Islet precursor cell (in vitro differentiated cells): ENCODE measurements around the gene PTPA.
A peak's percentile ranks its signal among the peaks of the same experiment; 100 is the strongest.

Source experiments
- DNase-seq: peaks from one replicate; pipeline ENCODE4 v3.0.0-alpha.2; 2018

PTPA gene

DNA sequence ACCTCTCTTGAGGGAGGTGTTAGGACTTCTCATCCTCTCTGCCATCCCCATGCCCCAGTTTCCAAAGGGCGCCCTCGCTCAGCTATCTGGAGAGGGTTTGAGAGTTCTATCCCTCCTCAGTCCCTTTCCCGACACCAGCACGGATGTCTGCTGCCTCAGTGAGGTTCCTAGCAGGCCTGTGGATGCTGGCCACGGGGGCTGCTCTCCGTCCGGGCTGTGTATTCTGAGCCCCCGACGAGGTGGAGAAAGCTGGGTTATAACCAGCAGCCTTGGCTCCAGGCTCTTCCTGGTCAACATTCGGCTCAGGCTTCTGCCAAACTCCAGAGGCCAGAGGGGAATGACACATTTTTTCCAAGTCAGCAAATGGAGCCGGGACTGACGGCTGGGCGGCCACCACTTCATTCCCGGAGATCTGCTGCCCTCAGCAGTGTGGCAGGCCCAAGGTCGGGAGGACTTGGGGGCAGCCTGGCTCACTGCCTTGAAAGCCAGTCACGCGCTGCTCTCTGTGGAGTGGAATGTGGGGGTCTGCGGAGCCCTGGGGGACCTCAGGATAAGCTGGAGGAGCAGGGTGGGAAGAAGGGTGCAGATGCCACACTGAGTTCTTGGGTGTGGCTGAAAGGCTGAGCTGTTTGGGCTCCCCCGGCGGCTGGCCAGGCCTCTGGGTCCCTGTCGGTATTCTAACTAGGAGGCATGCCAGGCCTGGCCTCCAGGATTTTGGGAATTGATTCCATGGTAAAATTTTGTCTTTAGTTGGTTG is 27.4 kb downstream of the PTPA start:
- peak; percentile 73 for DNase-seq

DNA sequence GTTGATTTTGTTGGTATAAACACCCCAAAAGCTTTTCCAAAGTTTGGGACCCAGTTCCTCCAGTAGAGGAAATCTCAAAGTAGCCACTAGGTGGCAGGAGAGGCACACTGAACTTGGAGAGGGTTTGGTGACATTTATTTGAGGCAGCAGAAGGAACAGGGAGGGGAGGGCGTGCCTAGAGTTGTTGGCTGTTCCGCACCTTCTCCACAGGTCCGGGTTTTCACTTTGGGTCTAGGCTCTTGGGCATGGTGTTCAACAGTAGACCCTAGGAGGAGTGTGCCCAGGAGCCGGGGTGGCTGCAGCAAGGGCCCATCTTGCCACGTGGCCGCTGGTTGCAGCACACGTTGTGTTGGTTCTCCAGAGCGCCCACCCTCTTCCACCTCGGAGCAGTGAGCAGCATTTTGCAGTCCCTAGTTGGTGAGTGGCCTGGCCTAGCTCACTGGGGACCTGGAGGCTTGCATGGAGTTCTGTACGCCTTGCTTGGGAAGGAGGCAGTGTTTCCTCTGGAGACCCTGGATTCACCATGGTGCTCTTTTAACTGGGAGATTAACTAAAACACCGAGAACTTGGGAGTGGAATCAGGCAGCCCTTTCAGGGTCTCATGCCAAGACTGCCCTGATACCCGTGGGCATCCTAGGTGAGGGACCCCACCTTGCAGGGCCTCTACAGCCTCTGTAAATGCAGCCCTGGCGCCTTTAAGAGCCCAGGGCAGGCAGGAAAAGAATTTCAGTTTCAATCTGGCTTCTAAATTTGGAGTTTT is 28.2 kb downstream of the PTPA start:
- peak; percentile 89 for DNase-seq

DNA sequence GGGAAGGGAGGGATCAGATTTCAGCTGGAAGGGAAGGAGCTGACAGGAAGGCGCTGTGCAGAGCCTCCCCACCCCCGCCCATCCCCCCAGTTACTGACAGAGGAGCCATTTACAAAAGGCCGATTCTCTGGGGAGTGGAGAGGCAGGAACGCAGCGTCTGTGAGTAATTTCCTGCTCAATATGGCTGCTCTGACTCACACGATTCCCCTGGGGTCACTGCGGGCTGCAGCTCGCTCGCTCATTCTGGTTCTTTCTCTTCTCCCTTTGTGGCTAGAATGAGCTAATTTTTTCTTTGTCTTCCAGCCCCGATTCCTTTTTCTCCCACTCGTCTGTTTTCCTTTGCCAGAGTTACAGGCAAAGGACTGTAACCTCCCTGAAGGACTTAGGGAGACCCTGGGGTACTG is 28.8 kb downstream of the PTPA start:
- peak; percentile 99 for DNase-seq

DNA sequence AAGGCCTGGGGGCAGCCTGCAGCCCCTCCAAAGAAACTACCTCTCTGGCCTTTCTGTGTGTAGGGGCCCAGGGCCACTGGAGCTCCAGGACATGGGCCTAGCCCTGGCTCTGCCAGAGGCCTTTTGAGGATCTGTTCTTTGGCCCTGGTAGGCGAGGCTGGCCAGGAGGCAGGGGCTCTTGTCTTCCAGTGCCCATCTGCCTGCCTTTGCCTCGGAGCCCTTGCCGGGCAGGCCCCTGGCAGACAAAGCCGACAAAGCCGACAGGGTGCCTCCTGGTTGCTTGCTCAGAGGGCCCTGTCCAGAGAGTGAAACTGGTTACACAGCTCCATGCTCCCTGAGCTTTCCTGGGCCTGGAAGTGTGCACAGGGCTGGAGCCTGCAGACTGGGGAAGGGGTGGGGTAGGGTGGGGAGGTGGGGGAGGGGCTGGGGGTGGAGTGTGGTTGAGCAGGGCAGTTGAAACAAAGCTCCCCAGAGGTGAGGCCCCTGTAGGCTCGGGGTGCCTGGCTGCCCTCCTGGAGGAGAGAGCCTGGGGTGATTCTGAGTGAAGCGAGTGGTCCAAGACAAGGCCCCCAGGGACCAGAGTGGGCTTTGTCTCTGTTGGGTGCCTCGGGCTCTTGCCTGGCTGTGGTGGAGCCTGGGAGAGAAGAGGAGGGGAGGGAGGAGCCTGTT is 29.3 kb downstream of the PTPA start:
- peak; percentile 93 for DNase-seq

DNA sequence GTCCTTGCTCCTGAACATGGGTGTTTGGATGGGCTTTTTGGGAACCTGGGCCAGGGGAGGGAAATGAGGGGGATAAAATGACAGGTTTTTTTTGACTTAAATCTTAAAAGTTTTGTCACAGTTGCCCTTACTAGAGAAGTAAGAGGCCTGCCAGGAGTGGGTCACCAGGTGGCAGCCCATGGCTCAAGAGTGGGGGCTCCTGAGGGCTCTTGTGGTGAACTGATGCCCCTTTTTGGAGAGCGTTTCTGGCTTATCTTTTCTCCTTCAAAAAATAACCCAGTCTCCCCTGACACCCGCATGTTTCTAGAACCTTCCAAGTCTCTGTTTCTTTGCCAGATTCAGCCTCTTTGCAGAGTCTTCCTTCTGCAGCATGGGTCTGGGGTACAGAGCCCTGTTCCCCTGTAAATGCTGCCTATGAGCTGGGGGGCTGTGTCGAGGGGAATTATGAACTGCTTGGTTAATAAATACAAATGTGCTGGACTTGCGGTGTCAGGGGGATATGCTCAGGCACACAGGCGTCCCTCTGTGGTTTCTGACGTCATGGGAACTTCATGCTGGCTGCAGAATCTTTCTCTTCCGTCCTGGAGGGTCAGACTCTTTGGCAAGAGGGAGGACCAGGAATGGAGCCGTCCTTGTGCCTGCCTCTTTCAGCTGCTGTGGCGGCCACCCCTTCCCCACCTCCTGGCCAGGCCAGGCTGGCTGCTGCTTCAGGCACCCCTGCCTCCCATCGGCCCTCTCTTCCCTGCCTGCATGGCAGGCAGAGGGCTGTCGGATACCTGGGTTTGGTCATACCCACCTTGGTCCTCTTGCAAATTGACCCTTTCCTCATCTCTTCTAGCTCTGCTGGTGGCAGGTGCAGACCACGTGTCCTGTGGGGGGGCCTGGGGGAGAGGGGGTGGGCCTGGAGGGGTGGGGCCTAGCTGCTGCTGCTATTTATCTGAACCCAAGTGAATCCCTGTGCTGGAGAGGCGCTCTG is 30.1 kb downstream of the PTPA start:
- peak; percentile 75 for DNase-seq

DNA sequence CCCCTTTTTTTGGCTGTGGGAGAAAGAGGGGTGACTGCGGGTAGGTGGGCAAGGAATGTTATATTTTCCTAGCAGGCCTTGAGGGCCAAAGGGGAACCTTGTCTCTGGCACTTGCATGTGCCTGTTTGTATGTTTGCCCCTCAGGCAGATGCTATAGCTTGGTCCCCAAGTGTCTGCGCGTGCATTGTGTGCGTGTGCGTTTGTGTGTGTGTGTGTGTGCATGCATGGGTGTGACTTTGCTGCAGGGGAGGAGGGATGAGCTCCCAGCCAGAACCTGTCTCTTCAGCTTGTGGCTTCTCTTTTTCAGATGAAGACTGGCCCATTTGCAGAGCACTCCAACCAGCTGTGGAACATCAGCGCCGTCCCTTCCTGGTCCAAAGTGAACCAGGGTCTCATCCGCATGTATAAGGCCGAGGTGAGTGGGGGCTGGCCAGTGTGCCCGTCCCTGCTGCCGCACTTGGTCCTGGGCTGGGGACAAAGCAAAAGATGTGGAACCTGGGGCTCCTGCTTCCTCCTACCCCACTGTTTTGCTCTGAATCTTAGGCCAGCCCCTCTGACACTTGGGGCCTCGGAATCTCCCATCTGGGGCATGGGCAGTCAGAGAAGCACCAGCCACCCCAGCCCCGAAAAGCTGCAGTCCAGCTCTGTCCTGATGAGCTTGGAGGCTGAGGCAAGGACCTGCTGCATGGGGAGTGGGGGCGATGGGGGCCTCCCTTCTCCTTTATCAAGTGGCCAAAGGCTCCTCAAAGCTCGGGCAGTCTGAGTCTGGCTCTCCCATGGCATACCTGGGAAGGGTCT is 31.1 kb downstream of the PTPA start:
- DNase-seq = no peak

DNA sequence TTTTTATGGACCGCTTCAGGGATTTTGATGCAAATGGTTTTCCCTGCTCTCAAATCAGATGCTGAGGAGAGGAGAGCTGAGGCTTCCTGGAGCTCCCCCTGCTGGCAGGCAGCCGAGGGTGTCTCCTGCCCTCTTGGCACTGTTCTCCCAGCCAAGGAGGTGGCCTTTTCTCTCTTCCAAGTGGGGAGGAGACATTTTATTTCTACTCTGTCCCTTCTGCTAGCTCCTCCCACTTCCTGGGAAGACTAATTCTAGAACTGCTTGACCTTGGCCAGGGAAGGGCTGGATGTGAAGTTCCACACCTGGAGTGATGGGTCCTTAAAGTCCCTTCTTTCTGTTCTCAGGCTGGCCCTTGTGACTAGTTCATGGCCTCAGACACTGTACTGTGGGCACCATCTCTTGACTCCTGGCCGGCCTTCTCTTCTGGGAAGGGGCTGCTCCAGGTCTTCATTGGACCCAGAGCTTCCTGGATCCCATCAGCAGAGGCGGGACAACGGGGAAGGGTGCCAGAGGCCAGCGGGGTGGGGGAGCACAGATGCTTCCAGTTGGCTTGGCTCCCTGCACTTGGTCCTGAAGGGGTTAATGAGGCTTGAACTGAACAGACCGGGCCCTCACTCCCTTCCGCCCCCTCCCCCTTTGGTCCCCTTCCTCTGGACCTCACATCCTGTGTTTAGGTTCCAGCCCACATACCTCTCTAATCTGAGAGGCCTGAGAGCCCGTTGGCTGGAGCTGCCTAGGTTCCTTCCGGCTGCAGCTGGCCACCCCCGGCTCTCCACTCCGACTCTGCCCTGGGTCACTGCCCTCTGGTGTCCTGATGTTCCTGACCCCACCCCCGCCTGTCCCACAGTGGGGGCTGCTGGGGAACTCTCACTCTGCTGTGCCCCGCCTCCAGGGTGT is 32.1 kb downstream of the PTPA start:
- DNase-seq = peak; percentile 97

GRCh38 chr9:129145316-129145715 is 34.1 kb downstream of the PTPA start:
- DNase-seq = no peak

- peak; percentile 98 for DNase-seq
Measured at GRCh38 chr9:129145841-129146292, 34.7 kb downstream of the PTPA start.

GRCh38 chr9:129146441-129146941 is 35.3 kb downstream of the PTPA start:
- no peak for DNase-seq

GRCh38 chr9:129148463-129149204 is 37.4 kb downstream of the PTPA start:
- DNase-seq = no peak

- DNase-seq = no peak
Measured at GRCh38 chr9:129149442-129149841, 38.2 kb downstream of the PTPA start.

DNA sequence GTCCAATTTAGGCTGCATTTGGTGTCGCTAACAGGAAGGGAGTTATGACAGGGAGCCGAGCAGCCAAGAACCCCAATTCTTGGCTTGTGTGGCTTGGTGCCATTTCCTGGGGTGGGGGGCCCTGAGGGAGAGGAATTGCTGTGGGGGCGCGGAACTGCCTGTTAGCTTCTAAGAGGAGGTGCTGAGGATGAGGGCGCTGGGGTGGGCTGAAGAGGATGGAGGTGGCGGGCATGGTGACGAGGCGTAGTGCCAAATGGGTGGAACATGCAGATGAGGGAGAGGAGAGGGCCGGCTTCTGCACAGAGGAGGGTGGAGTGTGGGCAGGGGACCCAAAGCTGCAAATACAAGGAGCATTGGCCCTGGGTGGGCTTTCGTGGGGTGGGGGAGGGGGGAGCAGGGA is 38.9 kb downstream of the PTPA start:
- no peak for DNase-seq

DNA sequence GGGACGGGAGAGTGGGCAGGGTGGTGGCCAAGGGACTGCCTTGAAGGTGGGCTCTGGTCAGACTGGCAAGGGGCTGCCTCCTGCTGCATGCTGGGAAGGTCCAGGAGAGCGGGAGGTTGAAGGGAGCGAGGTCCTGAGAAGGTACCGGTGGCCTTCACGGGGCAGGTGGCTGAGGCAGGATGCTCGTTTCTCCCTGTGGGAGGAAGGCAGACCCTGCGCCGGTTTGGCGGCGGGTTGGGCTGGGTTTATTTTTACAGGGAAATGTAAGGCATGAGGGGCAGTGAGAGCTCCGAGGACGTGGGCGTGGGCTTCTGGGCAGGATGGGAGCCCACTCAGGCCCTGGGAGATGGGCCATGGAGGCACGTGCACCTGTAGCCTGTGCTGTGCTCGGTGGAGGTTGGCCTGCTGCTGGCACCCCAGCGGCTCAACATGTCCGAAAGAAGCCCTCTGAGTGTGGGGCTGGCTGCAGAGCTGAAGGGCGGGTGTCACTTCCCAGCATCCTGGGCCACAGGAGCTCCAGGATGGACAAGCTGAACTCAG is 39.5 kb downstream of the PTPA start:
- no peak for DNase-seq

DNA sequence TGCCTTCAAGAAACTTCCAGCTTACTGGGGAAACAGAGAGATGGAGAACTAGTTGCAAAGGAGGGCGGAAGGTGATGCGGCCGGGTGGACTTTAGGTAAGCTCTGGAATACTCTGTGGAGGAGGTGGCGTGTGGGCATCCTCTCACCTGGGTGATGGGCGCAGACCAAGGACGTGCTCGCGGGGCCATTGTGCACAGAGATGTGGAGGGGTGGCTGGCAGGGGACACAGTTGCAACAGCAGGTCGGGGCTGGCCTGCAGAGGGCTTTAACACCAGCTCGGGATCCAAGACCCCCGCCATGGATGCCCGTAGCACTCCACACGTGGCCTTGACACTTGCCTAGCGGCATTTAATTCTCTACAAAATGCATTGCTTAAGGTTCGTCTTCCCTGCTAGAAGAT is 40.3 kb downstream of the PTPA start:
- DNase-seq = no peak

DNA sequence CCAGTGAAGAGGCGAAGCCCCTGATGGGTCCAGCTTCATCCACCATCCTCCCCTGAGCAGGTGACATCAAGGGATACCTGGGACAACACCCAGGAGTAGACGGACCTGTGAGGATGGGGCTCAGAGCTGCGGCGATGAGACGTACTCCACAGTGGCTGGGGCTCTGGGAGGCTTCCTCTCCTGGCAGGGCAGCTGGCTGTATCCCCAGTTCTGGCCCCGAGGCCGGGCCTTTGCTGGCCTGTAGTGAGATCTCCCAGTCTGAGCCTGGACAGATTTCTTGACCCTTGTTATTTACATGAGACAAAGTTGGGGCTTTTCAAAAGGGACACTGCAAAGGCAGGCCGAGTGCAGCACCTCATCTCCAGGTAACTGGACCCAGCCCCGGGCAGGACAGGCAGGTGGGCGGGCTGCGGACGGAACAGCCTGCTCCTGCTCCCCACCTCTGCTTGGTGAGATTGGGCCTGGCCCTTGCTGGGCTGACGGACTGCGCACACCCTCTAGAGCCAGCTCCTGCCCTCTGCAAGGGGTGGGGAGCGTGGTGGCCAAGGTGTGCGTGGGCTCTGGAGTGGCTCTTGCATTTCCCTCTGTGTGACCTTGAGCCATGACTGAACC is 43.8 kb downstream of the PTPA start:
- DNase-seq = no peak

DNA sequence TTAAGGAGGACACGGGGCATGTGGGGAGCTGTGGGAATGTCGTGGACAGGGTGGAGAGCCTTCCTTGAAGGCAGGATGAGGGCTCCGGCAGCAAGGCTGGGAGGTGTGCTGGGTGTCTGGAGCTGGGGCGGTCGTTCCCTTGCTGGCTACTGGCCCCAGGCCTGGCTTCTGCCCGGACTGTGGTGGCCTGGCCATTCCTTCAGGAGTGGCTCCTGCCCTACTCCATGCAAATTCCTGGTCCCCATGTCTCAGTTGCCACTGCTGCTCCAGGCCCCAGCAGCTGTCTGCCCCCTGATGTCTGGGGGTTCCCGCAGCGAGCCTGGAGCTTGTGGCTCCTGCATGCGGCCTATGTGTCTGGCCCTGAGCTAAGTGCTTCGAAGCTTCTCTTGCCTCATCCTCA is 44.9 kb downstream of the PTPA start:
- DNase-seq = no peak

DNA sequence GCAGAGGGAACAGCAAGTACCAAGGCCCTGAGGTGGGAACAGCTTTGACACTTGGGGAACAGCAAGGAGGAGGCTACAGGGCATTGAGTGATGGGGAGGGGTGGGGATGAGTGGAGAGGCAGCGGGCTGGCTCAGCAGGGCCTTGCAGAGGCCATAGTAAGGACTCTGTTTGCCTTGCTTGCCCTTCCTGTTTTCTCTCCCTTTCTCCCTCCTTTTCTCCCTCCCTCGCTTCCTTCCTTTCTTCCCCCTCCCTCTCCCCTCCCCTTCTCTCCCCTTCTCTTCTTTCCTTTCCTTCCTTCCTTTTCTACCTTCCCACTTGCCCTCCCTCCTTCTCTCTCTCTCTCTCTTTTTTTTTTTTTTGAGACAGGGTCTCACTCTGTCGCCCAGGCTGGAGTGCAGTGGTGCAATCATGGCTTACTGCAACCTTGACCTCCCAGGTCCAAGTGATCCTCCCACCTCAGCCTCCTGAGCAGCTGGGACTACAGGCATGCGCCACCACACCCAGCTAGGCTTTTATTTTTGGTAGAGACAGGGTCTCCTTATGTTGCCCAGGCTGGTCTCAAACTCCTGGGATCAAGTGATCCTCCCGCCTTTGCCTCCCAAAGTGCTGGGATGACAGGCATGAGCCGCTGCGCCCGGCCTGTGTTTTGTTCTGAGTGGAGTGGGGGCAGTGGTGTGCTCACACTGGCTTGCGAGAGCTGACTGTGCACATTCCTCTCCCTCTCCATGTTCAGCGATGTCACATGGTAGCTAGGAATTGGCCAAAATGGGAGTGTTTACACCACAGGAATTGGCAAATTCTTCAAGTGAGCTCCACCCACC is 49.7 kb downstream of the PTPA start:
- no peak for DNase-seq
